GM23338 (cell line): ENCODE data around the gene SYNE1. TPM values are rescaled to one million over a fixed set of nuclear protein-coding genes. Genes with fewer than 3 reads are reported as not detected.

Experiments used
- ATAC-seq: fragments of 200-7000 bp; cut with Tn5 transposase; 3 replicates; pipeline ENCODE4 v1.9.1; 2020
- DNase-seq: peaks from one replicate; pipeline ENCODE4 v3.0.0-alpha.2; 2015; ENCODE audit warnings: low spot score
- H2AFZ ChIP-seq: fragments of 200-600 bp; sonication (generic); 2 replicates; pipeline ENCODE4 v1.8.0; 2016; ENCODE audit warnings: antibody characterized with exemption, mild to moderate bottlenecking, moderate library complexity
- H3F3A ChIP-seq: fragments of 200-600 bp; sonication (generic); replicated peaks from 2 replicates; pipeline ENCODE4 v1.8.0; 2017; ENCODE audit warnings: antibody characterized with exemption, mixed run types, low read depth
- H3K27ac ChIP-seq: fragments of 200-600 bp; sonication (generic); 2 replicates; pipeline ENCODE4 v1.6.1; 2016; ENCODE audit warnings: low read depth
- H3K27me3 ChIP-seq: fragments of 200-600 bp; sonication (generic); 2 replicates; pipeline ENCODE4 v1.8.0; 2016; ENCODE audit warnings: mild to moderate bottlenecking, mixed run types, moderate library complexity; ENCODE audit not compliant: insufficient read depth
- H3K36me3 ChIP-seq: fragments of 200-600 bp; sonication (generic); 2 replicates; pipeline ENCODE4 v1.8.0; 2016; ENCODE audit warnings: mild to moderate bottlenecking; ENCODE audit not compliant: insufficient read depth
- H3K4me1 ChIP-seq: fragments of 200-600 bp; sonication (generic); 2 replicates; pipeline ENCODE4 v1.8.0; 2016; ENCODE audit warnings: mild to moderate bottlenecking, moderate library complexity; ENCODE audit not compliant: insufficient read depth
- H3K4me2 ChIP-seq: fragments of 200-600 bp; sonication (generic); 2 replicates; pipeline ENCODE4 v1.7.1; 2017; ENCODE audit warnings: mixed run types
- H3K4me3 ChIP-seq: fragments of 200-600 bp; sonication (generic); 2 replicates; pipeline ENCODE4 v1.6.1; 2016; ENCODE audit warnings: mixed run types
- H3K79me2 ChIP-seq: fragments of 200-600 bp; sonication (generic); replicated peaks from 2 replicates; pipeline ENCODE4 v1.8.0; 2017; ENCODE audit warnings: mild to moderate bottlenecking; ENCODE audit not compliant: insufficient read depth
- H3K9me2 ChIP-seq: fragments of 200-600 bp; sonication (generic); 2 replicates; pipeline ENCODE4 v1.8.0; 2017; ENCODE audit not compliant: insufficient read depth
- H4K20me1 ChIP-seq: fragments of 200-600 bp; sonication (generic); replicated peaks from 2 replicates; pipeline ENCODE4 v1.8.0; 2017; ENCODE audit warnings: mild to moderate bottlenecking; ENCODE audit not compliant: insufficient read depth
- H3K27ac Mint-ChIP-seq: 2 replicates; pipeline ENCODE4 v1.8.0; 2020; ENCODE audit warnings: inconsistent platforms, mild to moderate bottlenecking, moderate library complexity, mixed read lengths
- H3K27me3 Mint-ChIP-seq: 3 replicates; pipeline ENCODE4 v1.8.0; 2022; ENCODE audit warnings: low read depth, mild to moderate bottlenecking, moderate library complexity, mixed read lengths, inconsistent platforms; ENCODE audit not compliant: insufficient read depth, poor library complexity
- H3K36me3 Mint-ChIP-seq: 3 replicates; pipeline ENCODE4 v1.8.0; 2021; ENCODE audit warnings: low read depth, mild to moderate bottlenecking, inconsistent platforms, moderate library complexity, mixed read lengths
- H3K4me1 Mint-ChIP-seq: 3 replicates; pipeline ENCODE4 v1.8.0; 2020; ENCODE audit warnings: mild to moderate bottlenecking, inconsistent platforms, mixed read lengths
- H3K4me3 Mint-ChIP-seq: 3 replicates; pipeline ENCODE4 v1.8.0; 2021; ENCODE audit warnings: moderate library complexity, mild to moderate bottlenecking, inconsistent platforms, mixed read lengths
- H3K9me3 Mint-ChIP-seq: 3 replicates; pipeline ENCODE4 v1.8.0; 2020; ENCODE audit warnings: moderate library complexity, mild to moderate bottlenecking, inconsistent platforms, mixed read lengths
- CREB1 ChIP-seq: fragments of 250-450 bp; sonication (Bioruptor Pico); IDR thresholded peaks from 2 replicates; pipeline ENCODE4 v1.5.0; 2020; ENCODE audit warnings: low read depth, mild to moderate bottlenecking, moderate library complexity
- EZH2 ChIP-seq: fragments of 200-600 bp; sonication (generic); IDR thresholded peaks from one replicate; pipeline ENCODE4 v1.8.0; 2017; ENCODE audit warnings: antibody characterized with exemption, mild to moderate bottlenecking, low read depth; ENCODE audit not compliant: unreplicated experiment
- JUNB ChIP-seq: IDR thresholded peaks from one replicate; pipeline ENCODE4 v1.6.1; 2016; ENCODE audit warnings: antibody characterized with exemption; ENCODE audit not compliant: unreplicated experiment
- NANOG ChIP-seq: IDR thresholded peaks from 2 replicates; pipeline ENCODE4 v1.6.1; 2016; ENCODE audit warnings: antibody characterized with exemption, borderline replicate concordance
- POLR2AphosphoS5 ChIP-seq: IDR thresholded peaks from 2 replicates; pipeline ENCODE4 v1.6.1; 2016; ENCODE audit warnings: antibody characterized with exemption, low read depth
- STAT1 ChIP-seq: IDR thresholded peaks from one replicate; pipeline ENCODE4 v1.6.1; 2016; ENCODE audit warnings: antibody characterized with exemption; ENCODE audit not compliant: unreplicated experiment
- ZNF331 ChIP-seq: fragments of 250-450 bp; sonication (Bioruptor Pico); IDR thresholded peaks from 2 replicates; pipeline ENCODE4 v1.5.0; 2020; ENCODE audit warnings: low read depth, mild to moderate bottlenecking, moderate library complexity
- ZNF462 ChIP-seq: fragments of 250-450 bp; sonication (Bioruptor Pico); IDR thresholded peaks from 2 replicates; pipeline ENCODE4 v1.5.0; 2020; ENCODE audit warnings: mild to moderate bottlenecking, moderate library complexity
- polyA plus RNA-seq: library from polyadenylated mRNA; unstranded; fragments of >200 nt; fragmentation: Nextera tagmentation; extraction: Ambion mirVana; gene quantifications from 2 replicates; pipeline ENCODE4 v1.2.1, GENCODE V29; 2016
- total RNA-seq: library from RNA; depleted of rRNA; stranded (reverse); fragments of >200 nt; shearing (Covaris generic); gene quantifications from 2 replicates; pipeline ENCODE4 v1.2.3, GENCODE V29; 2014
- TF ChIP-seq, protein P1 (sequence below): IDR thresholded peaks from 2 replicates; pipeline ENCODE4 v1.6.1; 2016; ENCODE audit warnings: antibody characterized with exemption
- TF ChIP-seq, protein P2 (sequence below), 2 experiments: fragments of 200-600 bp in 1 of 2; sonication (generic) in 1 of 2; conservative IDR thresholded peaks; 2 replicates each; pipeline versions ENCODE4 v1.5.1 to v1.6.1; 2016 to 2017; ENCODE audit warnings: antibody characterized with exemption in 2 of 2, low read depth in 2 of 2, mild to moderate bottlenecking in 2 of 2, moderate library complexity in 1 of 2

Gene SYNE1
- total and polyA plus RNA-seq, 2 experiments from 2014 or later = 3.9 to 13.6 TPM

DNA sequence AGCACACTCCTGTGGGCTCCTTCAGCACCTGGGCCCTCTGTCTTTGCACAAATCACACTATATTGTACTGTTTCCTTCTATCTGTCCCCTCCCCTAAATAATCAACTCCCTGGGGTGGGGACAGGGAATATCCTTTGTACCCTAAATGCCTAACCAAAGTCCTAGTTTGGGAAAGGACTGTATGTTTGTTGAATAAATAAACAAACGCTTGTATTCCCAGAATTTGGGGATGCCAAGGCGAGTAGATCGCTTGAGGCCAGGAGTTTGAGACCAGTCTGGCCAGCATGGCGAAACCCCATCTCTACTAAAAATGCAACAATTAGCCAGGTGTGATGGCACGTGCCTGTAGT, 322.7 kb downstream of the SYNE1 start:
- Mint-ChIP-seq H3K9me3 (no peaks in the 10 kb centered on the region), H3K36me3 (no peaks in the 10 kb centered on the region), H3K27ac (no peak overlapping the region), H3K4me3 (no peak overlapping the region), H3K4me1 (peaks cover 3% of the 10 kb centered on the region; the same call in 1 of the 3 replicates), H3K27me3 (no peaks in the 10 kb centered on the region)
- no peaks in the 10 kb centered on the region for H3K4me1 ChIP-seq
- no peak overlapping the region for H3K27ac ChIP-seq
- no peak for ATAC-seq
- TF ChIP-seq CREB1 (no peak), NANOG (no peak), ZNF462 (CRISPR knock-in tag) (no peak), STAT1 (no peak)
- no peaks in the 10 kb centered on the region for H4K20me1 ChIP-seq
- peak overlapping the region; percentile 67; the same call in 1 of the 2 replicates for H2AFZ ChIP-seq
- H3F3A ChIP-seq = no peaks in the 10 kb centered on the region
- no peaks in the 10 kb centered on the region for H3K36me3 ChIP-seq
- no peak overlapping the region for H3K4me3 ChIP-seq
- H3K4me2 ChIP-seq = no peak overlapping the region
- H3K79me2 ChIP-seq = no peaks in the 10 kb centered on the region
- H3K9me2 ChIP-seq = peaks cover 3% of the 10 kb centered on the region; the same call in 1 of the 2 replicates
- no peaks in the 10 kb centered on the region for H3K27me3 ChIP-seq
- DNase-seq = no peak

DNA sequence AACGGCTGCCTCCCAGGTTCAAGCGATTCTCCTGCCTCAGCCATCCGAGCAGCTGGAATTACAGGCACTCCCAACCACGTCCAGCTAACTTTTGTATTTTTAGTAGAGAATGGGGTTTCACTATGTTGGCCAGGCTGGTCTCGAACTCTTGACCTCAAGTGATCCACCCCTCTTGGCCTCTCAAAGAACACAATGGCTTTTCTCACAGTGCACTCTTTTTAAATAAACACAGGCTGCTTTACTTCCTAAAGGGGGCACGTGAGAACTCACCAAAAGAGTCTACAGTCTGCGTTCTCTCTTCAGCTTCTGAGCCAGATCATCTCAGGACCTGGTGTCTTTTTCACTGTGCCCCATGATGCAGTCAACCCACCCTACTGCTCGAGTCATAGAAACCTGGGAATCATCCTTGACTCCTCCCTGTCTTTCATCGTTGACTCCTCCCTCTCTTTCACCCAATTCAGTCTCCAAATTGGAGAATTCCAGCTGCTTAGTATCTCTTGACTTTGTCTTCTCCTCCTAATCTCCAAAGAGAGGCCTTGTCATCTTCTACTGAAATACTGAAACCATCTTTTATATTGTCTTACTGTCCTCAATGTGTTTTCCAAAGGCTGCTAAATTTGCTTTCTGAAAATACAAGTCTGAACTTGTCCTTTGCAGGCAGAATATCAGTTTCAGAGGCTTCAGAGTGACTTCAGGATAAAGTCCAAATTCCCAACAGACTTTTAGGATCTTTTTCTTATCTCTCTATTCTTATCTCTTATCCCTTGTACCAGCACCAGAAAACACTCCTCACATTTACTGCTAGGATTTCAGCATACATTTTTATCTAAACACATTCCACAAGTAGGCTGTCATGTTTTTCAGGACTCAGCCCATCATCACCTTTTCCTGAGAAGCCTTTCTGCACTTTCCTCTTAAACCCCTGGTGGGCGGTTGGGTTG, 323.4 kb downstream of the SYNE1 start:
- DNase-seq (peak; percentile 12), ATAC-seq (no peak)
- H3K9me3 Mint-ChIP-seq = no peaks in the 10 kb centered on the region
- no peak overlapping the region for H3K27ac Mint-ChIP-seq
- no peaks in the 10 kb centered on the region for H3F3A ChIP-seq
- peak overlapping the region; percentile 67; the same call in 1 of the 2 replicates for H2AFZ ChIP-seq
- H3K4me1 Mint-ChIP-seq = peaks cover 3% of the 10 kb centered on the region; the same call in 1 of the 3 replicates
- H3K27ac ChIP-seq = no peak overlapping the region
- H3K9me2 ChIP-seq = peaks cover 3% of the 10 kb centered on the region; the same call in 1 of the 2 replicates
- no peaks in the 10 kb centered on the region for H3K79me2 ChIP-seq
- no peak overlapping the region for H3K4me3 ChIP-seq
- no peaks in the 10 kb centered on the region for H3K27me3 Mint-ChIP-seq
- no peaks in the 10 kb centered on the region for H3K27me3 ChIP-seq
- H3K36me3 ChIP-seq = no peaks in the 10 kb centered on the region
- no peak overlapping the region for H3K4me3 Mint-ChIP-seq
- H3K36me3 Mint-ChIP-seq = no peaks in the 10 kb centered on the region
- no peaks in the 10 kb centered on the region for H4K20me1 ChIP-seq
- H3K4me1 ChIP-seq = no peaks in the 10 kb centered on the region
- H3K4me2 ChIP-seq = no peak overlapping the region
- TF ChIP-seq EZH2 (no peak), JUNB (no peak), POLR2AphosphoS5 (no peak), STAT1 (no peak), ZNF331 (CRISPR knock-in tag) (no peak)
- TF ChIP-seq, protein P1, sequence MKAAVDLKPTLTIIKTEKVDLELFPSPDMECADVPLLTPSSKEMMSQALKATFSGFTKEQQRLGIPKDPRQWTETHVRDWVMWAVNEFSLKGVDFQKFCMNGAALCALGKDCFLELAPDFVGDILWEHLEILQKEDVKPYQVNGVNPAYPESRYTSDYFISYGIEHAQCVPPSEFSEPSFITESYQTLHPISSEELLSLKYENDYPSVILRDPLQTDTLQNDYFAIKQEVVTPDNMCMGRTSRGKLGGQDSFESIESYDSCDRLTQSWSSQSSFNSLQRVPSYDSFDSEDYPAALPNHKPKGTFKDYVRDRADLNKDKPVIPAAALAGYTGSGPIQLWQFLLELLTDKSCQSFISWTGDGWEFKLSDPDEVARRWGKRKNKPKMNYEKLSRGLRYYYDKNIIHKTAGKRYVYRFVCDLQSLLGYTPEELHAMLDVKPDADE = no peak
- TF ChIP-seq, protein P2, sequence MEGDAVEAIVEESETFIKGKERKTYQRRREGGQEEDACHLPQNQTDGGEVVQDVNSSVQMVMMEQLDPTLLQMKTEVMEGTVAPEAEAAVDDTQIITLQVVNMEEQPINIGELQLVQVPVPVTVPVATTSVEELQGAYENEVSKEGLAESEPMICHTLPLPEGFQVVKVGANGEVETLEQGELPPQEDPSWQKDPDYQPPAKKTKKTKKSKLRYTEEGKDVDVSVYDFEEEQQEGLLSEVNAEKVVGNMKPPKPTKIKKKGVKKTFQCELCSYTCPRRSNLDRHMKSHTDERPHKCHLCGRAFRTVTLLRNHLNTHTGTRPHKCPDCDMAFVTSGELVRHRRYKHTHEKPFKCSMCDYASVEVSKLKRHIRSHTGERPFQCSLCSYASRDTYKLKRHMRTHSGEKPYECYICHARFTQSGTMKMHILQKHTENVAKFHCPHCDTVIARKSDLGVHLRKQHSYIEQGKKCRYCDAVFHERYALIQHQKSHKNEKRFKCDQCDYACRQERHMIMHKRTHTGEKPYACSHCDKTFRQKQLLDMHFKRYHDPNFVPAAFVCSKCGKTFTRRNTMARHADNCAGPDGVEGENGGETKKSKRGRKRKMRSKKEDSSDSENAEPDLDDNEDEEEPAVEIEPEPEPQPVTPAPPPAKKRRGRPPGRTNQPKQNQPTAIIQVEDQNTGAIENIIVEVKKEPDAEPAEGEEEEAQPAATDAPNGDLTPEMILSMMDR (conservative IDR thresholded peaks at IDR 0.05; ENCODE audit: low read depth in 2 of 2) = no peak
